ENCODE data around the gene ATR.
"Not testable (repeated sequence)": the region's sequence is repeated elsewhere in the genome, so short reads cannot be mapped to it uniquely, and the experiment has no call there.

ATR gene

GRCh38 chr3:142609136-142609535 lies 30.6 kb upstream of the ATR start:
- Histone ChIP-seq H3K4me1 (ENCODE audit: control insufficient read depth in 1 of 2, insufficient read depth in 2 of 2, low read length in 2 of 2) (no peaks in the 10 kb centered on the region), H3K27me3 (ENCODE audit: low read depth, low read length) (no peaks in the 10 kb centered on the region), H3K36me3 (ENCODE audit: control insufficient read depth in 1 of 2, insufficient read depth in 2 of 2, low read length in 2 of 2) (no peaks in the 10 kb centered on the region), H3K27ac (ENCODE audit: low read length) (no peak overlapping the region), H3K4me3 (ENCODE audit: low read depth in 1 of 2, low read length in 2 of 2) (no peak overlapping the region), H3K9me3 (ENCODE audit: control insufficient read depth in 1 of 2, low read length in 2 of 2) (no peaks in the 10 kb centered on the region)

GRCh38 chr3:142608631-142609030 lies 30.1 kb upstream of the ATR start:
- H3K27ac ChIP-seq (ENCODE audit: low read length) = no peak overlapping the region
- H3K27me3 ChIP-seq (ENCODE audit: low read depth, low read length) = no peaks in the 10 kb centered on the region
- no peaks in the 10 kb centered on the region for H3K4me1 ChIP-seq (ENCODE audit: control insufficient read depth in 1 of 2, insufficient read depth in 2 of 2, low read length in 2 of 2)
- no peaks in the 10 kb centered on the region for H3K9me3 ChIP-seq (ENCODE audit: control insufficient read depth in 1 of 2, low read length in 2 of 2)
- no peaks in the 10 kb centered on the region for H3K36me3 ChIP-seq (ENCODE audit: control insufficient read depth in 1 of 2, insufficient read depth in 2 of 2, low read length in 2 of 2)
- no peak overlapping the region for H3K4me3 ChIP-seq (ENCODE audit: low read depth in 1 of 2, low read length in 2 of 2)

GRCh38 chr3:142604940-142605339 lies 26.4 kb upstream of the ATR start:
- no peak overlapping the region for H3K4me3 ChIP-seq (ENCODE audit: low read depth in 1 of 2, low read length in 2 of 2)
- no peaks in the 10 kb centered on the region for H3K27me3 ChIP-seq (ENCODE audit: low read depth, low read length)
- no peaks in the 10 kb centered on the region for H3K36me3 ChIP-seq (ENCODE audit: control insufficient read depth in 1 of 2, insufficient read depth in 2 of 2, low read length in 2 of 2)
- no peaks in the 10 kb centered on the region for H3K9me3 ChIP-seq (ENCODE audit: control insufficient read depth in 1 of 2, low read length in 2 of 2)
- H3K27ac ChIP-seq (ENCODE audit: low read length) = no peak overlapping the region
- no peaks in the 10 kb centered on the region for H3K4me1 ChIP-seq (ENCODE audit: control insufficient read depth in 1 of 2, insufficient read depth in 2 of 2, low read length in 2 of 2)

DNA sequence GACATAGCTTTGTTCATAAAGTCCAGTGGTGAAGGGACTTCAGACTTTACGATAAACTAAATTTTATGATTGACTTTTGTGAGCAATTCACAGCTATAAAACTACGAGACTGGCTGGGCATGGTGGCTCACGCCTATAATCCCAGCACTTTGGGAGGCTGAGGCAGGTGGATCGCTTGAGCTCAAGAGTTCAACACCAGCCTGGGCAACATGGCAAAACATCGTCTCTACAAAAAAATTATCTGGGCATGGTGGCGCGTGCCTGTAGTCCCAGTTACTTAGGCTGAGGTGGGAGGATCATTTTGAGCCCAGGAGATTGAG lies 24.8 kb upstream of the ATR start:
- H3K4me1 ChIP-seq (ENCODE audit: control insufficient read depth in 1 of 2, insufficient read depth in 2 of 2, low read length in 2 of 2); H3K27me3 ChIP-seq (ENCODE audit: low read depth, low read length); H3K9me3 ChIP-seq (ENCODE audit: control insufficient read depth in 1 of 2, low read length in 2 of 2); H3K36me3 ChIP-seq (ENCODE audit: control insufficient read depth in 1 of 2, insufficient read depth in 2 of 2, low read length in 2 of 2); H3K4me3 ChIP-seq (ENCODE audit: low read depth in 1 of 2, low read length in 2 of 2): not testable (repeated sequence)
- H3K27ac ChIP-seq (ENCODE audit: low read length) = peak overlapping the region; percentile 33

DNA sequence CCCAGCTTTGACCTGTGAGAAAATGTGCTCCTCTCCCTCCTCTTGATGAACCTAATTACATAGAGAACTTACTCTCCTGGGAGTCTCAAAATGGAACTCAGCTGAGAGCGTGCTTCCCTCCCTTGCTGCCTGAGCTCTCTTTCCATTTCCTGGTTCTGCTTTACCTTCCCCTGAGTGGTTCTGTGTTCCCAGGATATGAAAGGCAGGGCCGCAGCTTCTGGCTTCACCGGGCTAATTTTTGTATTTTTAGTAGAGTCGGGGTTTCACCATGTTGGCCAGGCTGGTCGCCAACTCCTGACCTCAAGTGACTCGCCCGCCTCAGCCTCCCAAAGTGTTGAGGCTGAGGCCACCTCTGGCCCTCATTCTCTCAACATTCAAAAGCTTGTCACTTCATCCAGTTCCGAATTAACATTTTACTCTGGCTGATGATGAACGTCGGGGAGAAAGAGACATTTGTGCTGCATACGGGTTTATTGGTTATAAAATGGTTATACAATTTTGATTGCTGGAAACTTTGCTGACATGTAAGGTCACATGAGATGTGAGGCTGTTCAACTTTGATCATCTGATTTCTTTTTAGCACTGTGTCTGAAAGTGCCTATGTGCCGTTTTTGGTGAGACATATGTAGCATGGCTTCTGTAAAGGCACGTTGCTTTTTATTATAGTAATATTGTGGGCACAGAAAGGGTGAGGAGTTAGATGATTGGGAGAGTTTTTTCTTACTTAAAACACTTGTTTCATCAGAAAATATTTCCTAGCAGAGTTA lies 24.3 kb upstream of the ATR start:
- Histone ChIP-seq H3K9me3 (ENCODE audit: control insufficient read depth in 1 of 2, low read length in 2 of 2) (no peaks in the 10 kb centered on the region), H3K36me3 (ENCODE audit: control insufficient read depth in 1 of 2, insufficient read depth in 2 of 2, low read length in 2 of 2) (no peaks in the 10 kb centered on the region), H3K4me1 (ENCODE audit: control insufficient read depth in 1 of 2, insufficient read depth in 2 of 2, low read length in 2 of 2) (no peaks in the 10 kb centered on the region)

GRCh38 chr3:142601713-142602112 lies 23.2 kb upstream of the ATR start:
- peak overlapping the region; percentile 33 for H3K27ac ChIP-seq (ENCODE audit: low read length)
- no peaks in the 10 kb centered on the region for H3K4me1 ChIP-seq (ENCODE audit: control insufficient read depth in 1 of 2, insufficient read depth in 2 of 2, low read length in 2 of 2)
- no peaks in the 10 kb centered on the region for H3K36me3 ChIP-seq (ENCODE audit: control insufficient read depth in 1 of 2, insufficient read depth in 2 of 2, low read length in 2 of 2)
- no peak overlapping the region for H3K4me3 ChIP-seq (ENCODE audit: low read depth in 1 of 2, low read length in 2 of 2)
- H3K9me3 ChIP-seq (ENCODE audit: control insufficient read depth in 1 of 2, low read length in 2 of 2) = no peaks in the 10 kb centered on the region
- no peaks in the 10 kb centered on the region for H3K27me3 ChIP-seq (ENCODE audit: low read depth, low read length)

More for the DNA sequence above, 24.3 kb upstream of the ATR start:
- Histone ChIP-seq H3K4me3 (ENCODE audit: low read depth in 1 of 2, low read length in 2 of 2) (no peak overlapping the region), H3K27me3 (ENCODE audit: low read depth, low read length) (no peaks in the 10 kb centered on the region), H3K27ac (ENCODE audit: low read length) (peak overlapping the region; percentile 33)

GRCh38 chr3:142597906-142598305 lies 19.4 kb upstream of the ATR start:
- H3K4me3 ChIP-seq (ENCODE audit: low read depth in 1 of 2, low read length in 2 of 2) = peak overlapping the region in 1 of 2 donors; percentile 75
- H3K36me3 ChIP-seq (ENCODE audit: control insufficient read depth in 1 of 2, insufficient read depth in 2 of 2, low read length in 2 of 2) = no peaks in the 10 kb centered on the region
- peak overlapping the region; percentile 70 for H3K27ac ChIP-seq (ENCODE audit: low read length)

DNA sequence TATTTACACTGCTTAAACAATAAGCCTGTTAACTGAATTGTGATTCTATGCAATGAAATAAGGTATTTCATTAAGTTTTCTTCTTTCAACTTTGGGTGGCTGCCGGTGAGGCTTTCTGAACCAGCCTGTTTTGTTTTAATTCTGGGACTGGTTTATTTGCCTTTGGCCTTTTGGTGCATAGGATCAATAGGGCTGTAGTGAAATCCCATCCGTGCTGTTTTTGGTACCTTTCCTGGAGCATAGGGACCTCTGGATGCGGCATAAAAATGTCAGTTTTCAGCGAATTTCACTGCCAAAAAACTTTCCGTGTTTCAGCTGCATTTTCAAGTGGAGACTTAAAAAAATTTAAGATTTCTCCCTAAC lies 18.2 kb upstream of the ATR start:
- Histone ChIP-seq H3K9me3 (ENCODE audit: control insufficient read depth in 1 of 2, low read length in 2 of 2) (no peaks in the 10 kb centered on the region), H3K36me3 (ENCODE audit: control insufficient read depth in 1 of 2, insufficient read depth in 2 of 2, low read length in 2 of 2) (no peaks in the 10 kb centered on the region), H3K4me3 (ENCODE audit: low read depth in 1 of 2, low read length in 2 of 2) (peak overlapping the region; percentile 75 to 97), H3K27me3 (ENCODE audit: low read depth, low read length) (no peaks in the 10 kb centered on the region), H3K4me1 (ENCODE audit: control insufficient read depth in 1 of 2, insufficient read depth in 2 of 2, low read length in 2 of 2) (peaks cover 0 to 7% of the 10 kb centered on the region in 2 donors), H3K27ac (ENCODE audit: low read length) (peak overlapping the region; percentile 70)

More at GRCh38 chr3:142597906-142598305, 19.4 kb upstream of the ATR start:
- Histone ChIP-seq H3K27me3 (ENCODE audit: low read depth, low read length) (no peaks in the 10 kb centered on the region), H3K9me3 (ENCODE audit: control insufficient read depth in 1 of 2, low read length in 2 of 2) (no peaks in the 10 kb centered on the region), H3K4me1 (ENCODE audit: control insufficient read depth in 1 of 2, insufficient read depth in 2 of 2, low read length in 2 of 2) (peaks cover 0 to 7% of the 10 kb centered on the region in 2 donors)

DNA sequence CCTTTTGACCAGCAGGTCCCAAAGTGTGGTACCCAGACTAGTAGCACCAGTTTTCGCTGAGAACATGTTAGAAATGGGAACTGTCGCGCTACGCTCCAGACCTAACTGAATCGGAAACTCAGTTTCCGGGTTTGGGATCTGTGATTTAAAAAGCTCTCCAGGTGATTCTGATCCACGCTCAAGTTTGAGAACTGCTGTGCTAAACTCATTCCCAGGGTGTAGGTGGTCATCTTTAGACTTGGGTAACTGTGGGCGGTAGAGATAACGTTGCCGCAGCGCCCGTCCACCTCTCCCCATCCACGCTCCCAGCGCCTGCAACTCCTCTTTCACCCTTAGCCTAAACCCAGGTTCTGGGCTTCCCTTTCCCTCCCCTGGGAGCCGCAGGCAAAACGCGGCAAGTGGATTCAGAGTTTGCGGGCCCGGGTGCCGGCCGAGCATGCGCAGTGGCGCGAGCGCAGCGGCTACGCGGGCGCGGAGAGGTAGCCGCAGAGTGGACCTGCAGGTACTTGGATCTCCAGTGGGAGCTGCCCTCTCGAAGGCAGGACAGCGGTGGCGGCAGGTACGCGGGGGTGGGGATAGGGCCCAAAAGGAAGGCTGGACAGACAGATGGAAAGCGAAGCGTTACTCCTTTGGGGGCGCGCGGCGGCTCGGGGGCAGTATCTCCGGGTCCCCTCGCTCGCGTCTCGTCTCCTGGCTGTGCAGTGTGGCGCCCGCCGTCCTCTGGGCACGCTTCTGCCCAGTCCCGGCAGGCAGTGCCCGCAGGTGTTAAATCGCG lies 17.6 kb upstream of the ATR start, which contains the start of gene PLS1:
Gene PLS1, plus strand, starts transcription at position 443 of the 775 bp plus-strand sequence. CDS start 67,845 bp downstream, outside the sequence.
- H3K27me3 ChIP-seq (ENCODE audit: low read depth, low read length) = no peaks in the 10 kb centered on the region
- no peaks in the 10 kb centered on the region for H3K36me3 ChIP-seq (ENCODE audit: control insufficient read depth in 1 of 2, insufficient read depth in 2 of 2, low read length in 2 of 2)
- peak within 1 kb of the TSS; percentile 75 to 97 for H3K4me3 ChIP-seq (ENCODE audit: low read depth in 1 of 2, low read length in 2 of 2)
- H3K9me3 ChIP-seq (ENCODE audit: control insufficient read depth in 1 of 2, low read length in 2 of 2) = no peaks in the 10 kb centered on the region
- H3K4me1 ChIP-seq (ENCODE audit: control insufficient read depth in 1 of 2, insufficient read depth in 2 of 2, low read length in 2 of 2) = peaks cover 0 to 7% of the 10 kb centered on the region in 2 donors
- H3K27ac ChIP-seq (ENCODE audit: low read length) = peak within 1 kb of the TSS; percentile 70

DNA sequence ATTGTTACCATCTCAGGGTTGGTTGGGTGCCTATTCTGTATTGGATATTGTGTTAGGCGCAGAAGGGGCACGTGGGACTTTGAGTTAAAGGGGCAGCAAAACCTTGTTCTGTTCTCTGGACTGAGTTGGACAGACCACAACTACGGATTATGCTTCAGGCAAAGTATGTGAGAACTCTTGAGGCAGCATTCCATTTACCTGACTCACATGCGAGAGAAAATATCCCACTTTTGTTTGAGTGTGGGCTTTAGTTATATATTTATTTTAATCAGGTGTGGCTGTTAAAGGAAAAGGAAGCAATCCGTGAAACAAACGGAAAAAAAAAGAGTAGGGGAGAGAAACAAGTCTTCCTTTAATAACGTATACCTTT lies 17.0 kb upstream of the ATR start:
- peak overlapping the region; percentile 67 for H3K27ac ChIP-seq (ENCODE audit: low read length)
- no peaks in the 10 kb centered on the region for H3K9me3 ChIP-seq (ENCODE audit: control insufficient read depth in 1 of 2, low read length in 2 of 2)
- H3K27me3 ChIP-seq (ENCODE audit: low read depth, low read length) = no peaks in the 10 kb centered on the region
- H3K36me3 ChIP-seq (ENCODE audit: control insufficient read depth in 1 of 2, insufficient read depth in 2 of 2, low read length in 2 of 2) = no peaks in the 10 kb centered on the region
- H3K4me1 ChIP-seq (ENCODE audit: control insufficient read depth in 1 of 2, insufficient read depth in 2 of 2, low read length in 2 of 2) = peaks cover 0 to 7% of the 10 kb centered on the region in 2 donors
- H3K4me3 ChIP-seq (ENCODE audit: low read depth in 1 of 2, low read length in 2 of 2) = peak overlapping the region; percentile 75 to 97

GRCh38 chr3:142595141-142595540 lies 16.6 kb upstream of the ATR start:
- H3K4me3 ChIP-seq (ENCODE audit: low read depth in 1 of 2, low read length in 2 of 2) = peak overlapping the region in 1 of 2 donors; percentile 97

More at GRCh38 chr3:142595141-142595540, 16.6 kb upstream of the ATR start:
- Histone ChIP-seq H3K4me1 (ENCODE audit: control insufficient read depth in 1 of 2, insufficient read depth in 2 of 2, low read length in 2 of 2) (peaks cover 0 to 7% of the 10 kb centered on the region in 2 donors), H3K27me3 (ENCODE audit: low read depth, low read length) (no peaks in the 10 kb centered on the region), H3K9me3 (ENCODE audit: control insufficient read depth in 1 of 2, low read length in 2 of 2) (no peaks in the 10 kb centered on the region), H3K36me3 (ENCODE audit: control insufficient read depth in 1 of 2, insufficient read depth in 2 of 2, low read length in 2 of 2) (no peaks in the 10 kb centered on the region), H3K27ac (ENCODE audit: low read length) (peak overlapping the region; percentile 67)

All from muscle layer of duodenum (tissue), 2 donors.